Stomach (tissue), 4 donors: Measurements from ENCODE around the gene SLC6A12.

Experiments
- CTCF ChIP-seq, 7 experiments: fragments of 450-650 bp in 4 of 7; fragments of 200-600 bp in 3 of 7; sonication (generic) in 3 of 7; IDR thresholded peaks; one replicate each; pipeline ENCODE4 v1.5.1; 2016 to 2019; ENCODE audit warnings: antibody characterized with exemption in 7 of 7, control low read depth in 2 of 7, mild to moderate bottlenecking in 1 of 7
- POLR2A ChIP-seq, 4 donors: fragments of 450-650 bp; IDR thresholded peaks; one replicate each; pipeline ENCODE4 v1.6.1; 2016; ENCODE audit warnings: antibody characterized with exemption in 4 of 4, control low read depth in 2 of 4, mild to moderate bottlenecking in 1 of 4, moderate library complexity in 1 of 4
- POLR2AphosphoS5 ChIP-seq, 3 donors: sonication (generic); formaldehyde crosslinking; IDR thresholded peaks; one replicate each; pipeline ENCODE4 v1.6.1; 2016; ENCODE audit warnings: antibody characterized with exemption in 3 of 3

- no peak for TF ChIP-seq CTCF (IDR thresholded peaks at IDR 0.05)
- TF ChIP-seq POLR2A (IDR thresholded peaks at IDR 0.05), result no peak
- TF ChIP-seq POLR2AphosphoS5 (IDR thresholded peaks at IDR 0.05), result no peak
These were observed 43.0 kb upstream of the SLC6A12 start for GRCh38 chr12:256958-257357.
